Fibroblast of lung (primary cell): Measurements from ENCODE around the gene AICDA.
"Not testable (repeated sequence)": the region's sequence is repeated elsewhere in the genome, so short reads cannot be mapped to it uniquely, and the experiment has no call there.

Source experiments
- EZH2 ChIP-seq: IDR thresholded peaks from 2 replicates; pipeline ENCODE4 v1.5.1; 2012; ENCODE audit warnings: low read length, control low read depth, mild to moderate bottlenecking; ENCODE audit errors: missing control alignments
- TF ChIP-seq, protein P1 (sequence below), 2 donors: IDR thresholded peaks in 1 of 2; conservative IDR thresholded peaks in 1 of 2; 1 replicate in 1 of 2; 2 replicates in 1 of 2; pipeline ENCODE4 v1.5.1; 2011 to 2012; ENCODE audit warnings: low read length in 2 of 2, control low read depth in 1 of 2, inconsistent platforms in 1 of 2, low read depth in 1 of 2, mild to moderate bottlenecking in 1 of 2

DNA sequence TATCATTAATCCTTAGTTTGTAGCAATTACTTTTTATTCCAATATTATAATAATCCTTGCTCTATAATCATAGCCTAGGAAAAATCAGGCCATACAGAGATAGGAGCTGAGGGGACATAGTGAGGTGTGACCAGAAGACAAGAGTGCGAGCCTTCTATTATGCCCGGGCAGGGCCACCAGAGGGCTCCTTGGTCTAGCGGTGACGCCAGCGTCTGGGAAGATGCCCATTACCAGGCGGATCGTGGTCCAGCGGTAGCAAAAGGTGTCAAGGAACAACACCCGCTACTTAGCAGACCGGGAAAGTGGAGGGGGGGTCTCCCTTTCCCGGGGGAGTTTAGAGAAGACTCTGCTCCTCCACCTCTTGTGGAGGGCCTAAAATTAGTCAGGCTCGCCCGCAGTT lies 28.2 kb downstream of the AICDA start:
- TF ChIP-seq, protein P1, sequence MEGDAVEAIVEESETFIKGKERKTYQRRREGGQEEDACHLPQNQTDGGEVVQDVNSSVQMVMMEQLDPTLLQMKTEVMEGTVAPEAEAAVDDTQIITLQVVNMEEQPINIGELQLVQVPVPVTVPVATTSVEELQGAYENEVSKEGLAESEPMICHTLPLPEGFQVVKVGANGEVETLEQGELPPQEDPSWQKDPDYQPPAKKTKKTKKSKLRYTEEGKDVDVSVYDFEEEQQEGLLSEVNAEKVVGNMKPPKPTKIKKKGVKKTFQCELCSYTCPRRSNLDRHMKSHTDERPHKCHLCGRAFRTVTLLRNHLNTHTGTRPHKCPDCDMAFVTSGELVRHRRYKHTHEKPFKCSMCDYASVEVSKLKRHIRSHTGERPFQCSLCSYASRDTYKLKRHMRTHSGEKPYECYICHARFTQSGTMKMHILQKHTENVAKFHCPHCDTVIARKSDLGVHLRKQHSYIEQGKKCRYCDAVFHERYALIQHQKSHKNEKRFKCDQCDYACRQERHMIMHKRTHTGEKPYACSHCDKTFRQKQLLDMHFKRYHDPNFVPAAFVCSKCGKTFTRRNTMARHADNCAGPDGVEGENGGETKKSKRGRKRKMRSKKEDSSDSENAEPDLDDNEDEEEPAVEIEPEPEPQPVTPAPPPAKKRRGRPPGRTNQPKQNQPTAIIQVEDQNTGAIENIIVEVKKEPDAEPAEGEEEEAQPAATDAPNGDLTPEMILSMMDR (conservative IDR thresholded peaks at IDR 0.05 in 1 of 2, IDR thresholded peaks at IDR 0.05 in 1 of 2; ENCODE audit: low read depth in 1 of 2, low read length in 2 of 2), result not testable (repeated sequence)
- not testable (repeated sequence) for TF ChIP-seq EZH2
